SK-N-SH (cell line): ENCODE data around the gene IDH3G.

Experiments used
- CTCF ChIP-seq: fragments of 200-600 bp; sonication (generic); IDR thresholded peaks from 2 replicates; pipeline ENCODE4 v1.6.1; 2017; ENCODE audit warnings: antibody characterized with exemption, mild to moderate bottlenecking, moderate library complexity
- EP300 ChIP-seq, 2 experiments: IDR thresholded peaks; 2 replicates each; pipeline versions ENCODE4 v1.4.0 to v1.6.1; 2012; ENCODE audit warnings: borderline replicate concordance in 1 of 2, low read depth in 1 of 2, low read length in 1 of 2
- FOXM1 ChIP-seq: IDR thresholded peaks from 2 replicates; pipeline ENCODE4 v1.4.0; 2012; ENCODE audit warnings: low read depth, mild to moderate bottlenecking
- POLR2AphosphoS5 ChIP-seq: IDR thresholded peaks from 2 replicates; pipeline ENCODE4 v1.6.1; 2012; ENCODE audit warnings: low read depth, low read length
- RAD21 ChIP-seq: IDR thresholded peaks from 2 replicates; pipeline ENCODE4 v1.6.1; 2012; ENCODE audit warnings: mild to moderate bottlenecking, low read length
- TAF1 ChIP-seq: IDR thresholded peaks from 2 replicates; pipeline ENCODE4 v1.6.1; 2012; ENCODE audit warnings: low read depth, mild to moderate bottlenecking, low read length, moderate library complexity, borderline replicate concordance
- TF ChIP-seq, protein P1 (sequence below): IDR thresholded peaks from 2 replicates; pipeline ENCODE4 v1.4.0; 2012; ENCODE audit warnings: low read depth, borderline replicate concordance

DNA sequence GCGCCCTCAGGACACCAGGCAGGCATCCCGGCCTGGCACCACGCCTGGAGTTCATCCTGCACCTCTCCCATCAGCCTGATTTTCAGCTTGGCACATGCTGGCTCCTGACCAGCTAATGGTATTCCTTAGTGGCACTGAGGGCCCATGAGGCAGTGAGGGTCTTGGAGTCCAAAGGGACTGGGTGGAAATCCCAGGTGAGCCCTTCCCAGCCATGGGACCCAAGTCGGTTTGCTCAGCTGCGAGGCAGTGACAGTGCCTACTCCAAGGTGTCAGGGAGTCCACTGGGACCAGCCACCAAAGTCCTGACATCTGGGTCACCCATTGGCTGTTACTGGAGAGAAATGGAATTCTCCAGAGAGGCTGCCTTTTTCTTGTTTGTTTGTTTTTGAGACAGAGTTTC lies 5.2 kb upstream of the IDH3G start:
- no peak for TF ChIP-seq TAF1
- no peak for TF ChIP-seq POLR2AphosphoS5
- TF ChIP-seq CTCF = no peak
- TF ChIP-seq RAD21 = no peak
- TF ChIP-seq FOXM1 = no peak
- no peak for TF ChIP-seq EP300 (IDR thresholded peaks at IDR 0.05; ENCODE audit: borderline replicate concordance in 1 of 2, low read depth in 1 of 2, low read length in 1 of 2)
- TF ChIP-seq, protein P1, sequence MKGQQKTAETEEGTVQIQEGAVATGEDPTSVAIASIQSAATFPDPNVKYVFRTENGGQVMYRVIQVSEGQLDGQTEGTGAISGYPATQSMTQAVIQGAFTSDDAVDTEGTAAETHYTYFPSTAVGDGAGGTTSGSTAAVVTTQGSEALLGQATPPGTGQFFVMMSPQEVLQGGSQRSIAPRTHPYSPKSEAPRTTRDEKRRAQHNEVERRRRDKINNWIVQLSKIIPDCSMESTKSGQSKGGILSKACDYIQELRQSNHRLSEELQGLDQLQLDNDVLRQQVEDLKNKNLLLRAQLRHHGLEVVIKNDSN = no peak
